HepG2 (cell line): Measurements from ENCODE around the gene YEATS4. TPM values are rescaled to one million over a fixed set of nuclear protein-coding genes. Genes with fewer than 3 reads are reported as not detected.

Experiments
- GTF2F1 ChIP-seq: fragments of 150-350 bp; IDR thresholded peaks from 2 replicates; pipeline ENCODE4 v1.6.1; 2014; ENCODE audit warnings: low read length
- IRX3 ChIP-seq: sonication (generic); formaldehyde crosslinking; IDR thresholded peaks from 2 replicates; pipeline ENCODE4 v1.8.1; 2023; ENCODE audit warnings: mild to moderate bottlenecking, low read depth, missing genetic modification reagents, borderline replicate concordance
- ISX ChIP-seq: sonication (generic); formaldehyde crosslinking; conservative IDR thresholded peaks from 2 replicates; pipeline ENCODE4 v1.5.0; 2020; ENCODE audit warnings: missing genetic modification reagents
- KLF9 ChIP-seq: IDR thresholded peaks from 2 replicates; pipeline ENCODE4 v1.6.1; 2016; ENCODE audit warnings: low read depth
- SUZ12 ChIP-seq: fragments of 150-350 bp; IDR thresholded peaks from 2 replicates; pipeline ENCODE4 v1.6.1; 2014; ENCODE audit warnings: low read depth, low read length
- U2AF1 ChIP-seq: fragments of 200-400 bp; formaldehyde crosslinking; optimal IDR thresholded peaks from 2 replicates; pipeline ENCODE3; 2017; ENCODE audit warnings: mild to moderate bottlenecking, low read depth, low read length
- ZFP36L2 ChIP-seq: sonication (generic); formaldehyde crosslinking; IDR thresholded peaks from 2 replicates; pipeline ENCODE4 v1.4.0; 2020; ENCODE audit warnings: missing genetic modification reagents
- ZFP91 ChIP-seq: sonication (generic); formaldehyde crosslinking; IDR thresholded peaks from 2 replicates; pipeline ENCODE4 v1.9.0; 2022; ENCODE audit warnings: missing genetic modification reagents, mild to moderate bottlenecking, borderline replicate concordance
- ZKSCAN5 ChIP-seq: sonication (generic); formaldehyde crosslinking; IDR thresholded peaks from 2 replicates; pipeline ENCODE4 v1.5.1; 2020; ENCODE audit warnings: mild to moderate bottlenecking, missing genetic modification reagents
- ZKSCAN8 ChIP-seq: IDR thresholded peaks from 2 replicates; pipeline ENCODE4 v1.6.1; 2016; ENCODE audit warnings: borderline replicate concordance, missing genetic modification reagents, missing compliant biosample characterization
- ZNF17 ChIP-seq: sonication (generic); formaldehyde crosslinking; IDR thresholded peaks from 2 replicates; pipeline ENCODE4 v1.5.0; 2020; ENCODE audit warnings: mild to moderate bottlenecking, missing genetic modification reagents
- ZNF652 ChIP-seq: IDR thresholded peaks from 2 replicates; pipeline ENCODE4 v1.6.1; 2016; ENCODE audit warnings: low read depth, borderline replicate concordance
- ZNF670 ChIP-seq: sonication (generic); formaldehyde crosslinking; IDR thresholded peaks from 2 replicates; pipeline ENCODE4 v1.8.0; 2022; ENCODE audit warnings: mild to moderate bottlenecking, missing genetic modification reagents, borderline replicate concordance
- ZNF879 ChIP-seq: sonication (generic); formaldehyde crosslinking; IDR thresholded peaks from 2 replicates; pipeline ENCODE4 v1.8.1; 2023; ENCODE audit warnings: missing genetic modification reagents
- polyA plus RNA-seq, 8 experiments: library from polyadenylated mRNA; depleted of rRNA in 3 of 8; stranded (reverse) in 7 of 8; unstranded in 1 of 8; fragments of >200 nt; fragmentation: Illumina TruSeq in 4 of 8; extraction: Trizol in 4 of 8; gene quantifications; 2 replicates each; pipeline versions ENCODE4 v1.2.1 to v1.2.3, GENCODE V29; 2011 to 2016; ENCODE audit warnings: low read depth in 4 of 8, missing spikeins in 1 of 8, mixed read lengths in 1 of 8; ENCODE audit not compliant: insufficient read depth in 1 of 8
- total RNA-seq, 5 experiments: library from RNA; depleted of rRNA; stranded (reverse); fragments of >200 nt; fragmentation: Illumina TruSeq; extraction: Trizol; gene quantifications; 2 replicates each; pipeline ENCODE4 v1.2.3, GENCODE V29; 2016; ENCODE audit warnings: low read depth in 1 of 5
- TF ChIP-seq, protein P1 (sequence below): sonication (generic); formaldehyde crosslinking; IDR thresholded peaks from 2 replicates; pipeline ENCODE4 v1.5.1; 2020; ENCODE audit warnings: mild to moderate bottlenecking, moderate library complexity, missing genetic modification reagents
- TF ChIP-seq, protein P2 (sequence below): sonication (generic); formaldehyde crosslinking; IDR thresholded peaks from 2 replicates; pipeline ENCODE4 v1.4.0; 2020; ENCODE audit warnings: low read depth, missing genetic modification reagents
- TF ChIP-seq, protein P3 (sequence below): sonication (generic); formaldehyde crosslinking; IDR thresholded peaks from 2 replicates; pipeline ENCODE4 v1.5.1; 2020; ENCODE audit warnings: mild to moderate bottlenecking, missing genetic modification reagents, borderline replicate concordance

The YEATS4 gene
- total and polyA plus RNA-seq, 2 of the 13 experiments (the other 11 are each of a cell fraction or from before 2014, with no cell fraction given), result 16.8 to 45.0 TPM

GRCh38 chr12:69354556-69355187 is 4.9 kb upstream of the YEATS4 start (continued):
- TF ChIP-seq ZFP91 (CRISPR knock-in tag) (no peak), U2AF1 (no peak), ZKSCAN8 (CRISPR knock-in tag) (peak; percentile 57; the same call in 1 of the 2 replicates), ZNF879 (CRISPR knock-in tag) (no peak), IRX3 (CRISPR knock-in tag) (no peak), SUZ12 (no peak), GTF2F1 (no peak), ZKSCAN5 (no peak), ISX (CRISPR knock-in tag) (0 out of 2 replicates have a peak, but pooled peaks have one; percentile 79), ZNF17 (CRISPR knock-in tag) (no peak), ZNF670 (peak; percentile 27; the same call in 1 of the 2 replicates), ZNF652 (CRISPR knock-in tag) (no peak), KLF9 (CRISPR knock-in tag) (peak; percentile 50; the same call in 1 of the 2 replicates), ZFP36L2 (CRISPR knock-in tag) (0 out of 2 replicates have a peak, but pooled peaks have one; percentile 34)
- TF ChIP-seq, protein P1, sequence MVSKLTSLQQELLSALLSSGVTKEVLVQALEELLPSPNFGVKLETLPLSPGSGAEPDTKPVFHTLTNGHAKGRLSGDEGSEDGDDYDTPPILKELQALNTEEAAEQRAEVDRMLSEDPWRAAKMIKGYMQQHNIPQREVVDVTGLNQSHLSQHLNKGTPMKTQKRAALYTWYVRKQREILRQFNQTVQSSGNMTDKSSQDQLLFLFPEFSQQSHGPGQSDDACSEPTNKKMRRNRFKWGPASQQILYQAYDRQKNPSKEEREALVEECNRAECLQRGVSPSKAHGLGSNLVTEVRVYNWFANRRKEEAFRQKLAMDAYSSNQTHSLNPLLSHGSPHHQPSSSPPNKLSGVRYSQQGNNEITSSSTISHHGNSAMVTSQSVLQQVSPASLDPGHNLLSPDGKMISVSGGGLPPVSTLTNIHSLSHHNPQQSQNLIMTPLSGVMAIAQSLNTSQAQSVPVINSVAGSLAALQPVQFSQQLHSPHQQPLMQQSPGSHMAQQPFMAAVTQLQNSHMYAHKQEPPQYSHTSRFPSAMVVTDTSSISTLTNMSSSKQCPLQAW (CRISPR knock-in tag), result no peak
- TF ChIP-seq, protein P2, sequence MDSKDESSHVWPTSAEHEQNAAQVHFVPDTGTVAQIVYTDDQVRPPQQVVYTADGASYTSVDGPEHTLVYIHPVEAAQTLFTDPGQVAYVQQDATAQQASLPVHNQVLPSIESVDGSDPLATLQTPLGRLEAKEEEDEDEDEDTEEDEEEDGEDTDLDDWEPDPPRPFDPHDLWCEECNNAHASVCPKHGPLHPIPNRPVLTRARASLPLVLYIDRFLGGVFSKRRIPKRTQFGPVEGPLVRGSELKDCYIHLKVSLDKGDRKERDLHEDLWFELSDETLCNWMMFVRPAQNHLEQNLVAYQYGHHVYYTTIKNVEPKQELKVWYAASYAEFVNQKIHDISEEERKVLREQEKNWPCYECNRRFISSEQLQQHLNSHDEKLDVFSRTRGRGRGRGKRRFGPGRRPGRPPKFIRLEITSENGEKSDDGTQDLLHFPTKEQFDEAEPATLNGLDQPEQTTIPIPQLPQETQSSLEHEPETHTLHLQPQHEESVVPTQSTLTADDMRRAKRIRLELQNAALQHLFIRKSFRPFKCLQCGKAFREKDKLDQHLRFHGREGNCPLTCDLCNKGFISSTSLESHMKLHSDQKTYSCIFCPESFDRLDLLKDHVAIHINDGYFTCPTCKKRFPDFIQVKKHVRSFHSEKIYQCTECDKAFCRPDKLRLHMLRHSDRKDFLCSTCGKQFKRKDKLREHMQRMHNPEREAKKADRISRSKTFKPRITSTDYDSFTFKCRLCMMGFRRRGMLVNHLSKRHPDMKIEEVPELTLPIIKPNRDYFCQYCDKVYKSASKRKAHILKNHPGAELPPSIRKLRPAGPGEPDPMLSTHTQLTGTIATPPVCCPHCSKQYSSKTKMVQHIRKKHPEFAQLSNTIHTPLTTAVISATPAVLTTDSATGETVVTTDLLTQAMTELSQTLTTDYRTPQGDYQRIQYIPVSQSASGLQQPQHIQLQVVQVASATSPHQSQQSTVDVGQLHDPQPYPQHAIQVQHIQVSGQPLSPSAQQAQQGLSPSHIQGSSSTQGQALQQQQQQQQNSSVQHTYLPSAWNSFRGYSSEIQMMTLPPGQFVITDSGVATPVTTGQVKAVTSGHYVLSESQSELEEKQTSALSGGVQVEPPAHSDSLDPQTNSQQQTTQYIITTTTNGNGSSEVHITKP (CRISPR knock-in tag), result no peak; the same call in 1 of the 2 replicates
- TF ChIP-seq, protein P3, sequence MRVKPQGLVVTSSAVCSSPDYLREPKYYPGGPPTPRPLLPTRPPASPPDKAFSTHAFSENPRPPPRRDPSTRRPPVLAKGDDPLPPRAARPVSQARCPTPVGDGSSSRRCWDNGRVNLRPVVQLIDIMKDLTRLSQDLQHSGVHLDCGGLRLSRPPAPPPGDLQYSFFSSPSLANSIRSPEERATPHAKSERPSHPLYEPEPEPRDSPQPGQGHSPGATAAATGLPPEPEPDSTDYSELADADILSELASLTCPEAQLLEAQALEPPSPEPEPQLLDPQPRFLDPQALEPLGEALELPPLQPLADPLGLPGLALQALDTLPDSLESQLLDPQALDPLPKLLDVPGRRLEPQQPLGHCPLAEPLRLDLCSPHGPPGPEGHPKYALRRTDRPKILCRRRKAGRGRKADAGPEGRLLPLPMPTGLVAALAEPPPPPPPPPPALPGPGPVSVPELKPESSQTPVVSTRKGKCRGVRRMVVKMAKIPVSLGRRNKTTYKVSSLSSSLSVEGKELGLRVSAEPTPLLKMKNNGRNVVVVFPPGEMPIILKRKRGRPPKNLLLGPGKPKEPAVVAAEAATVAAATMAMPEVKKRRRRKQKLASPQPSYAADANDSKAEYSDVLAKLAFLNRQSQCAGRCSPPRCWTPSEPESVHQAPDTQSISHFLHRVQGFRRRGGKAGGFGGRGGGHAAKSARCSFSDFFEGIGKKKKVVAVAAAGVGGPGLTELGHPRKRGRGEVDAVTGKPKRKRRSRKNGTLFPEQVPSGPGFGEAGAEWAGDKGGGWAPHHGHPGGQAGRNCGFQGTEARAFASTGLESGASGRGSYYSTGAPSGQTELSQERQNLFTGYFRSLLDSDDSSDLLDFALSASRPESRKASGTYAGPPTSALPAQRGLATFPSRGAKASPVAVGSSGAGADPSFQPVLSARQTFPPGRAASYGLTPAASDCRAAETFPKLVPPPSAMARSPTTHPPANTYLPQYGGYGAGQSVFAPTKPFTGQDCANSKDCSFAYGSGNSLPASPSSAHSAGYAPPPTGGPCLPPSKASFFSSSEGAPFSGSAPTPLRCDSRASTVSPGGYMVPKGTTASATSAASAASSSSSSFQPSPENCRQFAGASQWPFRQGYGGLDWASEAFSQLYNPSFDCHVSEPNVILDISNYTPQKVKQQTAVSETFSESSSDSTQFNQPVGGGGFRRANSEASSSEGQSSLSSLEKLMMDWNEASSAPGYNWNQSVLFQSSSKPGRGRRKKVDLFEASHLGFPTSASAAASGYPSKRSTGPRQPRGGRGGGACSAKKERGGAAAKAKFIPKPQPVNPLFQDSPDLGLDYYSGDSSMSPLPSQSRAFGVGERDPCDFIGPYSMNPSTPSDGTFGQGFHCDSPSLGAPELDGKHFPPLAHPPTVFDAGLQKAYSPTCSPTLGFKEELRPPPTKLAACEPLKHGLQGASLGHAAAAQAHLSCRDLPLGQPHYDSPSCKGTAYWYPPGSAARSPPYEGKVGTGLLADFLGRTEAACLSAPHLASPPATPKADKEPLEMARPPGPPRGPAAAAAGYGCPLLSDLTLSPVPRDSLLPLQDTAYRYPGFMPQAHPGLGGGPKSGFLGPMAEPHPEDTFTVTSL (CRISPR knock-in tag), result no peak
